Neural progenitor cell (in vitro differentiated cells): ENCODE data around the gene GMDS. TPM values are rescaled to one million over a fixed set of nuclear protein-coding genes. Genes with fewer than 3 reads are reported as not detected.
A peak's percentile ranks its signal among the peaks of the same experiment; 100 is the strongest.

Source experiments
- DNase-seq: peaks from one replicate; pipeline ENCODE4 v3.0.0-alpha.2; 2016; ENCODE audit warnings: low spot score
- H2AFZ ChIP-seq: fragments of 200-600 bp; sonication (generic); replicated peaks from 2 replicates; pipeline ENCODE4 v1.6.1; 2016; ENCODE audit warnings: antibody characterized with exemption
- H3F3A ChIP-seq: fragments of 200-600 bp; sonication (generic); 2 replicates; pipeline ENCODE4 v1.6.1; 2016; ENCODE audit warnings: antibody characterized with exemption, low read depth
- H3K27ac ChIP-seq: fragments of 200-600 bp; sonication (generic); 2 replicates; pipeline ENCODE4 v1.5.1; 2016; ENCODE audit warnings: mild to moderate bottlenecking
- H3K27me3 ChIP-seq: fragments of 200-600 bp; sonication (generic); 2 replicates; pipeline ENCODE4 v1.6.1; 2016; ENCODE audit warnings: mild to moderate bottlenecking, moderate library complexity
- H3K36me3 ChIP-seq: fragments of 200-600 bp; sonication (generic); 2 replicates; pipeline ENCODE4 v1.5.1; 2016
- H3K4me1 ChIP-seq: fragments of 200-600 bp; sonication (generic); 2 replicates; pipeline ENCODE4 v1.6.1; 2016; ENCODE audit warnings: mixed run types
- H3K4me2 ChIP-seq: fragments of 200-600 bp; sonication (generic); 2 replicates; pipeline ENCODE4 v1.6.1; 2016
- H3K4me3 ChIP-seq: fragments of 200-600 bp; sonication (generic); 2 replicates; pipeline ENCODE4 v1.5.1; 2016
- H3K79me2 ChIP-seq: fragments of 200-600 bp; sonication (generic); 2 replicates; pipeline ENCODE4 v1.6.1; 2016; ENCODE audit warnings: low read depth
- H3K9ac ChIP-seq: fragments of 200-600 bp; sonication (generic); 2 replicates; pipeline ENCODE4 v1.6.1; 2016
- H3K9me3 ChIP-seq: fragments of 200-600 bp; sonication (generic); 2 replicates; pipeline ENCODE4 v1.5.1; 2016; ENCODE audit warnings: low read depth
- H4K20me1 ChIP-seq: fragments of 200-600 bp; sonication (generic); 2 replicates; pipeline ENCODE4 v1.6.1; 2016; ENCODE audit warnings: low read depth
- H3K27ac Mint-ChIP-seq: 3 replicates; pipeline ENCODE4 v1.8.0; 2021; ENCODE audit warnings: mixed read lengths
- H3K27me3 Mint-ChIP-seq: 2 replicates; pipeline ENCODE4 v1.8.0; 2022; ENCODE audit warnings: low read depth, mild to moderate bottlenecking, inconsistent platforms, moderate library complexity, mixed read lengths; ENCODE audit not compliant: insufficient read depth
- H3K36me3 Mint-ChIP-seq: 3 replicates; pipeline ENCODE4 v1.8.0; 2021; ENCODE audit warnings: mixed read lengths
- H3K4me1 Mint-ChIP-seq: 3 replicates; pipeline ENCODE4 v1.8.0; 2021; ENCODE audit warnings: mixed read lengths
- H3K4me3 Mint-ChIP-seq: 3 replicates; pipeline ENCODE4 v1.8.0; 2021; ENCODE audit warnings: mild to moderate bottlenecking, moderate library complexity, mixed read lengths
- H3K9me3 Mint-ChIP-seq: 3 replicates; pipeline ENCODE4 v1.8.0; 2020; ENCODE audit warnings: mixed read lengths
- EZH2 ChIP-seq: fragments of 200-600 bp; sonication (generic); IDR thresholded peaks from 2 replicates; pipeline ENCODE4 v1.6.1; 2017; ENCODE audit warnings: antibody characterized with exemption, mild to moderate bottlenecking, moderate library complexity
- EZH2phosphoT487 ChIP-seq: fragments of 200-600 bp; sonication (generic); IDR thresholded peaks from 2 replicates; pipeline ENCODE4 v1.6.1; 2017; ENCODE audit warnings: antibody characterized with exemption
- total RNA-seq: library from RNA; depleted of rRNA; stranded (reverse); fragments of >200 nt; gene quantifications from 2 replicates; pipeline ENCODE4 v1.2.3, GENCODE V29; 2015; ENCODE audit warnings: low replicate concordance
- TF ChIP-seq, protein P1 (sequence below): fragments of 200-600 bp; sonication (generic); IDR thresholded peaks from 2 replicates; pipeline ENCODE4 v1.5.1; 2017; ENCODE audit warnings: antibody characterized with exemption, mild to moderate bottlenecking

The GMDS gene
- total RNA-seq, 1 donor from 2014 or later = 22.6 TPM

DNA sequence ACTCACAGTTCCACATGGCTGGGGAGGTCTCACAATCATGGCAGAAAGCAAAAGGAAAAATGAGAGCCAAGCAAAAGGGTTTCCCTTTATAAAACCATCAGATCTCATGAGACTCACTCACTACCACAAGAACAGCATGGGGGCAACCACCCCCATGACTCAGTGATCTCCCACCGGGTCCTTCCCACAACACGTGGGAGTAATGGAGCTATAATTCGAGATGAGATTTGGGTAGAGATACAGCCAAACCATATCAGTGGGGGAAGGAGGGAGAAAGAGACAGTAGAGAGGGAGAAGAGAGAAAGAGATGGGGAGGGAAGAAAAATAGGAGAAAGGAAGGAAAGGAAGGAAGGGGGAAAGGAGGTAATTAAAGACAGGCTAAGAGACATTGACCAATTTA, 30.1 kb downstream of the GMDS start:
- no peaks in the 10 kb centered on the region for H3F3A ChIP-seq
- Mint-ChIP-seq H3K27me3 (no peaks in the 10 kb centered on the region), H3K4me3 (no peak overlapping the region), H3K9me3 (no peaks in the 10 kb centered on the region), H3K4me1 (no peaks in the 10 kb centered on the region), H3K36me3 (no peaks in the 10 kb centered on the region), H3K27ac (no peak overlapping the region)
- H3K4me1 ChIP-seq = peaks cover 6% of the 10 kb centered on the region
- H3K27me3 ChIP-seq = no peaks in the 10 kb centered on the region
- H2AFZ ChIP-seq = no peak overlapping the region
- no peaks in the 10 kb centered on the region for H4K20me1 ChIP-seq
- H3K9me3 ChIP-seq = no peaks in the 10 kb centered on the region
- no peak overlapping the region for H3K4me2 ChIP-seq
- H3K4me3 ChIP-seq = no peak overlapping the region
- H3K27ac ChIP-seq = no peak overlapping the region
- H3K79me2 ChIP-seq = no peaks in the 10 kb centered on the region
- no peaks in the 10 kb centered on the region for H3K36me3 ChIP-seq
- H3K9ac ChIP-seq = no peak overlapping the region
- TF ChIP-seq EZH2phosphoT487 (no peak), EZH2 (no peak)
- TF ChIP-seq, protein P1, sequence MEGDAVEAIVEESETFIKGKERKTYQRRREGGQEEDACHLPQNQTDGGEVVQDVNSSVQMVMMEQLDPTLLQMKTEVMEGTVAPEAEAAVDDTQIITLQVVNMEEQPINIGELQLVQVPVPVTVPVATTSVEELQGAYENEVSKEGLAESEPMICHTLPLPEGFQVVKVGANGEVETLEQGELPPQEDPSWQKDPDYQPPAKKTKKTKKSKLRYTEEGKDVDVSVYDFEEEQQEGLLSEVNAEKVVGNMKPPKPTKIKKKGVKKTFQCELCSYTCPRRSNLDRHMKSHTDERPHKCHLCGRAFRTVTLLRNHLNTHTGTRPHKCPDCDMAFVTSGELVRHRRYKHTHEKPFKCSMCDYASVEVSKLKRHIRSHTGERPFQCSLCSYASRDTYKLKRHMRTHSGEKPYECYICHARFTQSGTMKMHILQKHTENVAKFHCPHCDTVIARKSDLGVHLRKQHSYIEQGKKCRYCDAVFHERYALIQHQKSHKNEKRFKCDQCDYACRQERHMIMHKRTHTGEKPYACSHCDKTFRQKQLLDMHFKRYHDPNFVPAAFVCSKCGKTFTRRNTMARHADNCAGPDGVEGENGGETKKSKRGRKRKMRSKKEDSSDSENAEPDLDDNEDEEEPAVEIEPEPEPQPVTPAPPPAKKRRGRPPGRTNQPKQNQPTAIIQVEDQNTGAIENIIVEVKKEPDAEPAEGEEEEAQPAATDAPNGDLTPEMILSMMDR = no peak
- DNase-seq = no peak

GRCh38 chr6:2213086-2213485, 32.3 kb downstream of the GMDS start:
- no peak overlapping the region for H3K4me3 Mint-ChIP-seq
- Histone ChIP-seq H3K4me3 (no peak overlapping the region), H3K9ac (no peak overlapping the region), H3K27me3 (no peaks in the 10 kb centered on the region), H3K9me3 (no peaks in the 10 kb centered on the region), H4K20me1 (no peaks in the 10 kb centered on the region), H3K79me2 (no peaks in the 10 kb centered on the region), H3K4me1 (peaks cover 6% of the 10 kb centered on the region), H3K27ac (no peak overlapping the region), H3K4me2 (no peak overlapping the region), H3K36me3 (no peaks in the 10 kb centered on the region), H2AFZ (no peak overlapping the region), H3F3A (no peaks in the 10 kb centered on the region)
- H3K36me3 Mint-ChIP-seq = no peaks in the 10 kb centered on the region
- no peaks in the 10 kb centered on the region for H3K9me3 Mint-ChIP-seq
- H3K4me1 Mint-ChIP-seq = no peaks in the 10 kb centered on the region
- no peak overlapping the region for H3K27ac Mint-ChIP-seq
- no peaks in the 10 kb centered on the region for H3K27me3 Mint-ChIP-seq
- DNase-seq = no peak
- TF ChIP-seq EZH2phosphoT487 (no peak), EZH2 (no peak)
- TF ChIP-seq, protein P1 = no peak

- Histone ChIP-seq H4K20me1 (no peaks in the 10 kb centered on the region), H3F3A (no peaks in the 10 kb centered on the region), H3K27me3 (no peaks in the 10 kb centered on the region), H2AFZ (no peak overlapping the region), H3K4me3 (no peak overlapping the region), H3K9ac (no peak overlapping the region), H3K36me3 (no peaks in the 10 kb centered on the region), H3K27ac (no peak overlapping the region), H3K4me1 (peaks cover 6% of the 10 kb centered on the region), H3K79me2 (no peaks in the 10 kb centered on the region), H3K9me3 (no peaks in the 10 kb centered on the region), H3K4me2 (no peak overlapping the region)
- Mint-ChIP-seq H3K27ac (no peak overlapping the region), H3K4me3 (no peak overlapping the region), H3K4me1 (no peaks in the 10 kb centered on the region), H3K36me3 (no peaks in the 10 kb centered on the region), H3K9me3 (peaks cover 5% of the 10 kb centered on the region), H3K27me3 (no peaks in the 10 kb centered on the region)
- DNase-seq = peak; percentile 70
- TF ChIP-seq EZH2phosphoT487 (no peak), EZH2 (no peak)
- TF ChIP-seq, protein P1 = peak; percentile 70
These were observed 36.1 kb downstream of the GMDS start for GRCh38 chr6:2209226-2209809.
